ENCODE results near the gene DENND5B.
"Not testable (repeated sequence)": the region's sequence is repeated elsewhere in the genome, so short reads cannot be mapped to it uniquely, and the experiment has no call there.

DENND5B gene

GRCh38 chr12:31589904-31590641 lies 863 bp downstream of the DENND5B start:
- peak; percentile 48 for DNase-seq

GRCh38 chr12:31589598-31589903 lies 1.4 kb downstream of the DENND5B start:
- peak; percentile 62 for DNase-seq

- DNase-seq, result no peak
These were observed 2.0 kb downstream of the DENND5B start for GRCh38 chr12:31588976-31589375.

GRCh38 chr12:31586728-31587127 lies 4.2 kb downstream of the DENND5B start:
- no peak for DNase-seq

- no peak for DNase-seq
These were observed 5.0 kb downstream of the DENND5B start for GRCh38 chr12:31585895-31586294.

- no peak for DNase-seq
These were observed 5.7 kb downstream of the DENND5B start for GRCh38 chr12:31585271-31585670.

- no peak for DNase-seq
These were observed 6.2 kb downstream of the DENND5B start for GRCh38 chr12:31584782-31585181.

GRCh38 chr12:31583878-31584277 lies 7.1 kb downstream of the DENND5B start:
- no peak for DNase-seq

- DNase-seq, result no peak
These were observed 8.8 kb downstream of the DENND5B start for GRCh38 chr12:31582155-31582554.

- DNase-seq, result no peak
These were observed 12.3 kb downstream of the DENND5B start for GRCh38 chr12:31578632-31579031.

GRCh38 chr12:31574803-31575575 lies 15.9 kb downstream of the DENND5B start:
- peak; percentile 63 for DNase-seq

GRCh38 chr12:31574367-31574766 lies 16.6 kb downstream of the DENND5B start:
- not testable (repeated sequence) for DNase-seq

- no peak for DNase-seq
These were observed 17.9 kb downstream of the DENND5B start for GRCh38 chr12:31572900-31573600.

- no peak for DNase-seq
These were observed 20.1 kb downstream of the DENND5B start for GRCh38 chr12:31570880-31571279.

- DNase-seq, result not testable (repeated sequence)
These were observed 21.4 kb downstream of the DENND5B start for GRCh38 chr12:31569517-31569916.

GRCh38 chr12:31568498-31568897 lies 22.4 kb downstream of the DENND5B start:
- DNase-seq, result no peak

GRCh38 chr12:31567029-31567428 lies 23.9 kb downstream of the DENND5B start:
- no peak for DNase-seq

- DNase-seq, result no peak
These were observed 24.4 kb downstream of the DENND5B start for GRCh38 chr12:31566547-31566946.

GRCh38 chr12:31562594-31563328 lies 28.2 kb downstream of the DENND5B start:
- no peak for DNase-seq

GRCh38 chr12:31560516-31560915 lies 30.4 kb downstream of the DENND5B start:
- DNase-seq, result no peak

- no peak for DNase-seq
These were observed 32.4 kb downstream of the DENND5B start for GRCh38 chr12:31558521-31558920.

- no peak for DNase-seq
These were observed 33.2 kb downstream of the DENND5B start for GRCh38 chr12:31557707-31558106.

- not testable (repeated sequence) for DNase-seq
These were observed 35.5 kb downstream of the DENND5B start for GRCh38 chr12:31555466-31555865.

All from inflammatory macrophage treated with lipopolysaccharide for 4 hours (primary cell).